SU-DHL-6 (cell line): ENCODE results near the gene ANGPTL2.

Source experiments
- CTCF ChIP-seq: fragments of 200-600 bp; sonication (generic); IDR thresholded peaks from one replicate; pipeline ENCODE4 v1.5.1; 2017; ENCODE audit warnings: antibody characterized with exemption, mild to moderate bottlenecking, low read length, moderate library complexity; ENCODE audit not compliant: insufficient read depth, poor library complexity, severe bottlenecking
- EZH2phosphoT487 ChIP-seq: fragments of 200-600 bp; sonication (generic), shearing (Covaris generic); conservative IDR thresholded peaks from 2 replicates; pipeline ENCODE4 v1.6.1; 2018; ENCODE audit warnings: mild to moderate bottlenecking, antibody characterized with exemption, low read length, moderate library complexity, mixed read lengths

GRCh38 chr9:127102788-127103187 is 19.6 kb downstream of the ANGPTL2 start:
- TF ChIP-seq CTCF (no peak), EZH2phosphoT487 (no peak)
